Keratinocyte (primary cell): ENCODE data around the gene NDUFAF4. TPM values are rescaled to one million over a fixed set of nuclear protein-coding genes. Genes with fewer than 3 reads are reported as not detected.

Experiments
- DNase-seq: peaks from one replicate; pipeline ENCODE4 v3.0.0-alpha.2; 2011; ENCODE audit warnings: low read depth, missing footprints, low spot score
- FAIRE-seq: peaks from 2 replicates; lab custom pipeline; 2011; peaks lifted over from hg19 to GRCh38; lab: Jason Lieb, UNC
- H2AFZ ChIP-seq: 2 replicates; pipeline ENCODE4 v1.6.0; 2012; ENCODE audit warnings: low read length, control low read depth, inconsistent platforms; ENCODE audit not compliant: control insufficient read depth
- H3K27ac ChIP-seq: 2 replicates; pipeline ENCODE4 v1.5.1; 2011; ENCODE audit warnings: low read length; ENCODE audit not compliant: control insufficient read depth, insufficient read depth
- H3K27me3 ChIP-seq: 3 replicates; pipeline ENCODE4 v1.6.0; 2011; ENCODE audit warnings: low read length; ENCODE audit not compliant: control insufficient read depth, insufficient read depth; ENCODE audit errors: extremely low read depth
- H3K36me3 ChIP-seq, 2 experiments: 2 replicates in 1 of 2; 3 replicates in 1 of 2; pipeline ENCODE4 v1.5.1; 2011; ENCODE audit warnings: low read length in 2 of 2, mild to moderate bottlenecking in 1 of 2; ENCODE audit not compliant: control insufficient read depth in 2 of 2, insufficient read depth in 2 of 2; ENCODE audit errors: extremely low read depth in 1 of 2
- H3K4me1 ChIP-seq: 3 replicates; pipeline ENCODE4 v1.5.1; 2011; ENCODE audit warnings: low read length; ENCODE audit not compliant: control insufficient read depth, insufficient read depth; ENCODE audit errors: extremely low read depth
- H3K4me2 ChIP-seq: 3 replicates; pipeline ENCODE4 v1.6.0; 2011; ENCODE audit warnings: low read depth, low read length; ENCODE audit not compliant: control insufficient read depth, insufficient read depth; ENCODE audit errors: extremely low read depth
- H3K4me3 ChIP-seq, 3 experiments: fragments of 200-600 bp in 1 of 3; sonication (generic) in 1 of 3; 2 replicates in 2 of 3; 3 replicates in 1 of 3; pipeline ENCODE4 v1.5.1; 2011 to 2016; ENCODE audit warnings: low read length in 3 of 3, mild to moderate bottlenecking in 3 of 3, control low read depth in 2 of 3, inconsistent platforms in 1 of 3, low read depth in 1 of 3, mixed read lengths in 1 of 3, mixed run types in 1 of 3, moderate library complexity in 1 of 3; ENCODE audit not compliant: control insufficient read depth in 2 of 3, insufficient read depth in 2 of 3; ENCODE audit errors: extremely low read depth in 1 of 3
- H3K79me2 ChIP-seq: 2 replicates; pipeline ENCODE4 v1.6.0; 2012; ENCODE audit warnings: low read length; ENCODE audit not compliant: control insufficient read depth, insufficient read depth
- H3K9ac ChIP-seq: 3 replicates; pipeline ENCODE4 v1.6.0; 2011; ENCODE audit warnings: low read length; ENCODE audit not compliant: control insufficient read depth, insufficient read depth; ENCODE audit errors: extremely low read depth
- H3K9me1 ChIP-seq: 3 replicates; pipeline ENCODE4 v1.6.0; 2011; ENCODE audit warnings: low read length; ENCODE audit not compliant: control insufficient read depth, insufficient read depth; ENCODE audit errors: extremely low read depth
- H3K9me3 ChIP-seq: 2 replicates; pipeline ENCODE4 v1.5.1; 2012; ENCODE audit warnings: low read depth, low read length; ENCODE audit not compliant: control insufficient read depth
- H4K20me1 ChIP-seq: 3 replicates; pipeline ENCODE4 v1.6.0; 2011; ENCODE audit warnings: low read length; ENCODE audit not compliant: control insufficient read depth, insufficient read depth; ENCODE audit errors: extremely low read depth
- EZH2 ChIP-seq: IDR thresholded peaks from one replicate; pipeline ENCODE4 v1.6.1; 2012; ENCODE audit warnings: inconsistent platforms, mild to moderate bottlenecking, low read length, moderate library complexity
- dilution Hi-C: fragments of 300-500 bp; cut with MboI; formaldehyde crosslinking; loops from one replicate; pipeline ENCODE4 v1.7.0; 2020; ENCODE audit warnings: low sequenced_read_pairs; ENCODE audit not compliant: extremely low pct_ligation_motif_present
- polyA plus RNA-seq, 5 experiments: library from polyadenylated mRNA; depleted of rRNA in 3 of 5; stranded (reverse) in 3 of 5; stranded (forward) in 1 of 5; unstranded in 1 of 5; fragments of >200 nt; gene quantifications; 1 replicate in 1 of 5; 2 replicates in 3 of 5; 3 replicates in 1 of 5; pipeline versions ENCODE4 v1.2.1 to v1.2.3, GENCODE V29; 2011 to 2012; ENCODE audit warnings: missing spikeins in 2 of 5, low read depth in 1 of 5, low replicate concordance in 1 of 5
- TF ChIP-seq, protein P1 (sequence below), 3 experiments: IDR thresholded peaks in 1 of 3; conservative IDR thresholded peaks in 1 of 3; optimal IDR thresholded peaks in 1 of 3; 2 replicates in 2 of 3; 3 replicates in 1 of 3; pipeline versions ENCODE3 to v1.5.1; 2011; ENCODE audit warnings: low read length in 3 of 3, mild to moderate bottlenecking in 3 of 3, moderate library complexity in 2 of 3, control low read depth in 1 of 3, inconsistent platforms in 1 of 3; ENCODE audit not compliant: insufficient read depth in 2 of 3; ENCODE audit errors: extremely low read depth in 1 of 3

Gene NDUFAF4
- polyA plus RNA-seq, 1 donor (not counting 4 experiments of a cell fraction or from before 2014, with no cell fraction given) = 68.3 TPM

DNA sequence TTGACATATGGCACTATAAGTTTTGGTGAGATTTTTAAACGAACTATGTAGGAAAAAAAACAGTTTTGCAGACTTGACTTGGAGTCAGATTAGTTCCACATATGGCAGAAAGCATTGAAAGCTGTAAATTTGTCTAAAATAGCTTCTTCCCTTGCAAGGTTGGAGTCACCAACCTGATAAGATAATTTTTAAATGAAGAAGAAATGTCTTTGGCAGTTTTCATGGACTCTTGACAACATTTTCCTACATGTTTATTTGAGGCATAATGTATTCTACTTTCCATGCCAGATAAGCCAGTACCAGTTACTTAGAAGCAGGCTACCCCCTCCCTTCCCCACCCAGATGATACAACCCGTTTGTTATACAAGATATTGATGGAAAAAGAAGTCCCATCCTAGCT is 32.0 kb upstream of the NDUFAF4 start:
- H3K79me2 ChIP-seq = no peaks in the 10 kb centered on the region
- peaks cover 16% of the 10 kb centered on the region for H3K27me3 ChIP-seq
- H2AFZ ChIP-seq = no peak overlapping the region
- no peak overlapping the region for H3K27ac ChIP-seq
- H3K4me3 ChIP-seq = no peak overlapping the region
- no peaks in the 10 kb centered on the region for H3K36me3 ChIP-seq
- no peak overlapping the region for H3K4me2 ChIP-seq
- H3K9me1 ChIP-seq = no peaks in the 10 kb centered on the region
- no peak overlapping the region for H3K9ac ChIP-seq
- no peaks in the 10 kb centered on the region for H4K20me1 ChIP-seq
- no peaks in the 10 kb centered on the region for H3K9me3 ChIP-seq
- peaks cover 4% of the 10 kb centered on the region for H3K4me1 ChIP-seq
- TF ChIP-seq EZH2 = no peak
- TF ChIP-seq, protein P1, sequence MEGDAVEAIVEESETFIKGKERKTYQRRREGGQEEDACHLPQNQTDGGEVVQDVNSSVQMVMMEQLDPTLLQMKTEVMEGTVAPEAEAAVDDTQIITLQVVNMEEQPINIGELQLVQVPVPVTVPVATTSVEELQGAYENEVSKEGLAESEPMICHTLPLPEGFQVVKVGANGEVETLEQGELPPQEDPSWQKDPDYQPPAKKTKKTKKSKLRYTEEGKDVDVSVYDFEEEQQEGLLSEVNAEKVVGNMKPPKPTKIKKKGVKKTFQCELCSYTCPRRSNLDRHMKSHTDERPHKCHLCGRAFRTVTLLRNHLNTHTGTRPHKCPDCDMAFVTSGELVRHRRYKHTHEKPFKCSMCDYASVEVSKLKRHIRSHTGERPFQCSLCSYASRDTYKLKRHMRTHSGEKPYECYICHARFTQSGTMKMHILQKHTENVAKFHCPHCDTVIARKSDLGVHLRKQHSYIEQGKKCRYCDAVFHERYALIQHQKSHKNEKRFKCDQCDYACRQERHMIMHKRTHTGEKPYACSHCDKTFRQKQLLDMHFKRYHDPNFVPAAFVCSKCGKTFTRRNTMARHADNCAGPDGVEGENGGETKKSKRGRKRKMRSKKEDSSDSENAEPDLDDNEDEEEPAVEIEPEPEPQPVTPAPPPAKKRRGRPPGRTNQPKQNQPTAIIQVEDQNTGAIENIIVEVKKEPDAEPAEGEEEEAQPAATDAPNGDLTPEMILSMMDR (optimal IDR thresholded peaks at IDR 0.05 in 1 of 3, IDR thresholded peaks at IDR 0.05 in 1 of 3, conservative IDR thresholded peaks at IDR 0.05 in 1 of 3; ENCODE audit: extremely low read depth in 1 of 3, insufficient read depth in 2 of 3, low read length in 3 of 3) = no peak
- dilution Hi-C loops = no loop called here
- no peak for FAIRE-seq
- no peak for DNase-seq

DNA sequence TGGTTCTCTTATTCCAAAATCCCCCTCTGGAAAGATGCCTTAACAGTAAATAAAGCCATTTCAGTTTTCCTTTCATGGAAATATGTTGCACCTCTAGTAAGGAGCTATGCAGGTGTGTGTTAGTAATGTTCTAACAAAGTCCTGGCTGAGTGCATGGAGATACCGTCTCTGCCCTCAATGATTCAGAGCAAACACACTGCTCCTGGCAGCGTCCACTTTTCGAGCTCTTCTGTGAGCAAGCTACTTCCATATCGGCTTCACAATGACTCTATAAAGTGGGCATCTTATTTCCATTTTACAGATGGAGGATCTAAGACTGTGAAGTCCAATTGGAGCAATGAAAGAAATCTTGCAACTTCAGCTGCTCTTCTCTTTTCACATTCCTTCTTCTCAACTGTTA is 30.0 kb upstream of the NDUFAF4 start:
- no peaks in the 10 kb centered on the region for H3K79me2 ChIP-seq
- H3K9me3 ChIP-seq = no peaks in the 10 kb centered on the region
- H3K9me1 ChIP-seq = no peaks in the 10 kb centered on the region
- no peak overlapping the region for H3K4me3 ChIP-seq
- no peak for FAIRE-seq
- no peak overlapping the region for H2AFZ ChIP-seq
- dilution Hi-C loops = no loop called here
- no peak overlapping the region for H3K27ac ChIP-seq
- no peaks in the 10 kb centered on the region for H3K36me3 ChIP-seq
- peaks cover 31% of the 10 kb centered on the region for H3K27me3 ChIP-seq
- peaks cover 5% of the 10 kb centered on the region for H3K4me1 ChIP-seq
- H4K20me1 ChIP-seq = no peaks in the 10 kb centered on the region
- no peak overlapping the region for H3K9ac ChIP-seq
- TF ChIP-seq, protein P1 (optimal IDR thresholded peaks at IDR 0.05 in 1 of 3, IDR thresholded peaks at IDR 0.05 in 1 of 3, conservative IDR thresholded peaks at IDR 0.05 in 1 of 3; ENCODE audit: extremely low read depth in 1 of 3, insufficient read depth in 2 of 3, low read length in 3 of 3) = no peak
- TF ChIP-seq EZH2 = no peak
- no peak overlapping the region for H3K4me2 ChIP-seq
- no peak for DNase-seq
